ENCODE measurements around the gene ASAH2B.

Gene ASAH2B

GRCh38 chr10:50798297-50798696, 58.6 kb downstream of the ASAH2B start:
- DNase-seq (ENCODE audit: low read depth in 2 of 2): no peak

GRCh38 chr10:50799595-50799994, 59.9 kb downstream of the ASAH2B start:
- DNase-seq (ENCODE audit: low read depth in 2 of 2): no peak

- DNase-seq (ENCODE audit: low read depth in 2 of 2): no peak
Observed at GRCh38 chr10:50805981-50806622, 66.4 kb downstream of the ASAH2B start.

GRCh38 chr10:50807851-50808776, 68.4 kb downstream of the ASAH2B start:
- DNase-seq (ENCODE audit: low read depth in 2 of 2): no peak

Data from stimulated activated CD8-positive, alpha-beta memory T cell treated with anti-CD3 and anti-CD28 coated beads, Interleukin-15, amount 100 ng/mL, for 48 hours (primary cell).